ENCODE measurements around the gene F2RL2.

Gene F2RL2, protein sequence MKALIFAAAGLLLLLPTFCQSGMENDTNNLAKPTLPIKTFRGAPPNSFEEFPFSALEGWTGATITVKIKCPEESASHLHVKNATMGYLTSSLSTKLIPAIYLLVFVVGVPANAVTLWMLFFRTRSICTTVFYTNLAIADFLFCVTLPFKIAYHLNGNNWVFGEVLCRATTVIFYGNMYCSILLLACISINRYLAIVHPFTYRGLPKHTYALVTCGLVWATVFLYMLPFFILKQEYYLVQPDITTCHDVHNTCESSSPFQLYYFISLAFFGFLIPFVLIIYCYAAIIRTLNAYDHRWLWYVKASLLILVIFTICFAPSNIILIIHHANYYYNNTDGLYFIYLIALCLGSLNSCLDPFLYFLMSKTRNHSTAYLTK

DNA sequence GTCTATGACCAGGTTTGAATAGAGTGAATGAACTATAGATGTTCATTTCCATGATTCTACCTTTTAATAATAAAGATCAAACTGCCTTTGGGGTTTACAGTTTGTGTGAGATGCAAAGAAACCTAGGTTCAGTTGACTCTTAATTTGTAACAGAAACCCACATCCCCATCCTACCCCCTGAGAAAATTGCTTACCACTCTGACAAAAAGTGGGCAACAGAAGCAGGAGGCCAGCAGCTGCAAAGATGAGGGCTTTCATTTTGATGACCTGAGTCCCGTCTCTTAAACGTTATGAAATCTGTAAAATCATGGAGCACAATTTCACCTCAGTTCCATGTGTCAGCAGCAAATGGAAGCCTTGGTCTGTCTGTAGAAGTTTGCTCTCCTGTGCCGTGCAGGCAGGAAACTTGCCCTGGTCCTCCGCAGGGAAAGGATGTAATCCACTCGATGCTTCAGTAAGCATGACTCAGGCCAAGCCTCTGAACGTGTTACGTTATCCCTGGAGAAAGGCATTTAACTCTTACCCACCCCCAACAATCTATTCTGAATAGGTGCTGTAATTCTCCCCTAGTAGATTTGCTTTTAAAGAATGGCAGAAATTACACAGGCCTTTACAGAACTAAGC, at the start of gene F2RL2:
Gene F2RL2, minus strand, starts transcription at position 431 of the 624 bp plus-strand sequence. Its CDS starts 173 bp downstream, at position 258.
- DNase-seq: no peak

DNA sequence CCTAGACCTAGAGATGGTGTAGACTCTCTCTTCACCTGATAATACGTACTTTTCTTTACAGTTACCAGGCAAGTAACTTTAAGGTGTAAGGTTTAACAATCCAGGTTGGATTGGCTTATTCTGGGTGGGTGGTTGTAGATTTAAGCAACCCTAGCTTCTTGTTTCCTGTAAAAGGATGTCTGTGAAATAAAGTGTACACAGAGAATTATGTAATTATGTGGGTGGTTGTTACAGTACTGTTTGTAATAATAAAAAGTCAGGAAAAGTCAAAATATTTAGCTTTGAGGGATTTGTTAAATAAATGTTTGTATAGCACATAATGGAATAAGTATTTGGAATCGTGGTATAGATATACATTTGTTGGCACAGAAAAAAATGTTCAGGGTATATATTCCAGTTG, 49.0 kb upstream of the F2RL2 start:
- DNase-seq: no peak

DNA sequence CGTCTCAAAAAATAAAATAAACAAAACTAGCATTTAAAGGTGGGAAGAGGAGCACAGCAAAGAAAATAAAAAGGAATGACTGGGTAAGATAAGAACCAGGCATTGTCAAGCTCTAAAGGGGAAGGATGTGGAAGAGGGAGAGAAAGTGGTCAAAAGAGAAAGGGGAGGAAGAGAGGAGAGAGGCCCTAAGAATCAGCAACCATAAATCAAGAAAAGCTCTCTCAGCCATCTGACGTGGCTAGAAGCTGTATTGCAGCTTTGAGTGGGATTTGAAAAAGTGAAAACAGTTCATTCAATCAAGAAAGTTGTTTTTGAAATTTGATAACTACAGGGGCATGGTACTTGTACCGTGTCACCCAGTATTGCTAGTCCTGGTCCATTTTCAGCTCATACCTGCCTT, 47.3 kb upstream of the F2RL2 start:
- no peak for DNase-seq

DNA sequence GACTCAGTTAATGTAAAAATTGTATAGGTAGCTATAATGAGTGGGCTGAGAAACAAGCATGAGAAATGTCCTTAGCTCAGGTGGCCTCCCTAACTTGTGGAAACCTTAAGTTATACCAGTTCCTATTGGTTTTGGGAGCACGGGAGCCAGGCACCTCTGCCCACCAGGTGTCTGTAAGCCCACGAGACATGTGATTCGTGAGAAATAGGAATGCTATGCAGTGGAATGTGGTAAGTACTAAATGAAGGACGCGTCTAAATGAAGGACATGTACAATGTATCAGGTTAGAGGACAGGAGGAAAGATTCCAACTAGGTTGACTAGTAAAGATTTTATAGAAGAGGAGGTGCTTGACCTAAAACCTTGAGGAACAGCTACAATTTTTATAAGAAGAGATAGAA, 46.0 kb upstream of the F2RL2 start:
- no peak for DNase-seq

DNA sequence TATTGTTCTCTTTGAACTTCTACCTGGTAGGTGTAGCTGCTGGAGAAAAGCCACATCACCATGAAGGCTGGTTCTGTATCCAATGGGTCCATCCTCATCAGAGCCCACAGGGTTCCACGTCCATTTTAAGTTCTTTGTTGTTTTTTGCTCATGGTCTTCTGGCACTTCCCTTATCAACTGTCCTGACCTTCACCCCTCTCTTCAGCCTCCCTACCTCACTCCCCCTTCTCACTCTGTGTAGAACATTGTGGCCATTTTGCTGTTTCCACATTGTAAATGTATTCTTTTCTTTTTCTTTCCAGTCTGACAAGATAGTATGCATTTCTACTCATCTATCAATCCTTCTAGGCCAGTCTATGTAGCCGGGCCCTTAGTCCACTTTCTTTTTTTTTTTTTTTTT, 44.3 kb upstream of the F2RL2 start:
- no peak for DNase-seq

DNA sequence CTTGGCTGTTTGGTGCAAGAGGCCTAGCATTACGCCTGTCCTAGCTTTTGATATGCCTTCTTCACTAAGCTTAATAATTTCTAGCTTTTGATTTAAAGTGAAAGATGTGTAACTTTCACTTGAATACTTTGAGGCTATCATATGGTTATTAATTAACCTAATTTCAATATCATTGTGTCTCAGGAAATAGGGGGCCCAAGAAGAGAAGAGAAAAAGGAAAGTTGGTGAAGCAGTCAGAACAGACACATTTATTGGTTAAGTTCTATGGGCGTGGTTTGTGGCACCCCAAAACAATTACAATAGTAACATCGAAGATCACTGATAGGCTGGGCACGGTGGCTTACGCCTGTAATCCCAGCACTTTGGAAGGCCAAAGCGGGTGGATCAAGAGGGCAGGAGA, 40.9 kb upstream of the F2RL2 start:
- DNase-seq: no peak

DNA sequence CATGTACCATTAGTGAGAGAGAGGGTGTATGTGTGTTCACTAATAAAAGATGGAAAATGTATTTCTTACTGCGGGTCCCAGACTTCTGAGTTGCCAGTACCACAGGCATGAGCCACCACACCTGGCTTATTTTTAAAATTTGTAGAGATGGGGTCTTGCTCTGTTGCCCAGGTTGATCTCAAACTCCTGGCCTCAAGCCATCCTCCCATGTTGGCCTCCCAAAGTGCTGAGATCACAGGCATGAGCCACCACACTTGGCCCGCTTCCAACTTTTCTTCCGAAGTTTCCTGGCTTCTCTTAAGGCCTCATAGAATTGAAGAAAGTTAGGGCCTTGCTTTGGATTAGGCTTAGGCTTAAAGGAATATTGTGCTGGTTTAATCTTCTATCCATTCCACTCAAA, 40.4 kb upstream of the F2RL2 start:
- DNase-seq: no peak

DNA sequence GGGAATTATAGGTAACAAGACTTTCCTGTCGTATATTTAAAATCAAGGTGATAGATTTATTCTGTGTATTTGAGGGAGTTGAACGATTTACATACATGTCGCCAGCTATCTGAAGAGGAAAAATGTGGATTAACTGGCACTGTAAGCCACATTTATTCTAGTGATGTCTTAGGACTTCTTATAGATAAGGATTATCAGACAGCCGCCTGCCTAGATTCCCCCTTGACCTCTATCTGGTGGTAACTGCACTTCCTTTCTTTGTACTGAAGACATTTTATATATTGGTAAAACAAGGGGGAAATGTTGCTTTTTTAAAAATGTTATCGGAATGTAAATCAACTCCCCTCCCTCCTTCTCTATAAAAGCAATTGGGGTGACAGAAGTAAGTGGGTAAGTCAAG, 39.3 kb upstream of the F2RL2 start:
- DNase-seq: no peak

DNA sequence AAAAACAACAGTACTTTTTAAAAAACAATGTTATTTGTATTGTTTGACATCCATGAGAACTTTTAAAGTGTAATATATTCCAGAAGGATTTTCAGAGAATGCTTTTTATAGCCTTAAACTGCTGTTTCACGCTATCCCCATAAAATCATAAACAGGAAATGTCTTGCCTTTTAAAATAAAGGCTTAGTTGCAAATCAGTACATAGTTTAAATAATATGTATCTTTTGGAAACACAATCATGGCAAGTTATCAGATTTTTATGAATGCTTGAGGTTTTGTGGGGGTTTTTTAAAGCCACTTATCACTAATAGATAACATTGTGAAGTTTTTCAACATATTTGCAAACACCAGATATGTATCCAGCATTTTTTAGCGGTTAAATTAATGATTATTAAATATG, 37.2 kb upstream of the F2RL2 start:
- DNase-seq: no peak

DNA sequence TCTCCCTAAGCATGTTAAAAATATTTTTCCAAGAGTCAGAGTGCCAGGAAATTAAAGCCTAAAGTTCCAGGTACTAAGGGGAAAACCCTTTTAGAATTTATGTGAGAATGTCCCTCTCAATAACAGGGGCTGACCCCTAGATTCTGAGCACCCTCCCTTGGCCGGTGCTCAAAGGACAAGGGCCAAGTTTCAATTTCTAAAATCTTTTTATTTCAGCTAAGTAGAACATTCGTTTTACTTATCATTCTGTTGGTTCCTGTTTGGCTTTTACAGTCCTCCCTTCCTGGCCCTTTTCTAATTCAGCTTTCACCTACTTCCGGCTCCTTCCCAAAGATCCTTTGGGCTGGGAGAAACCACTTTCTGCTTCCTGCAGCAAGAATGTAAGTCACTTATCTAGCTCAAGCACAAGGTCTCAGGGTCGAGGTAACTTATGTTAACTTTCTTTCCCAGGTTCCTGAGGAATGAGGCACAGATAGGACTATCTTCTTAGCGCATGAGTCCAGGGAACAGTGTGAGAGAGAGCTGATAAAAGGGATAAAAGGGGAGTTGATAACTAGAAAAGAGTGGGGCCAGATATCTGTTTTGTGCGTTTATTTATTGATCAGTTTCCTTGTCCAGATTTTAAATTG, 34.6 kb upstream of the F2RL2 start:
- DNase-seq: no peak

DNA sequence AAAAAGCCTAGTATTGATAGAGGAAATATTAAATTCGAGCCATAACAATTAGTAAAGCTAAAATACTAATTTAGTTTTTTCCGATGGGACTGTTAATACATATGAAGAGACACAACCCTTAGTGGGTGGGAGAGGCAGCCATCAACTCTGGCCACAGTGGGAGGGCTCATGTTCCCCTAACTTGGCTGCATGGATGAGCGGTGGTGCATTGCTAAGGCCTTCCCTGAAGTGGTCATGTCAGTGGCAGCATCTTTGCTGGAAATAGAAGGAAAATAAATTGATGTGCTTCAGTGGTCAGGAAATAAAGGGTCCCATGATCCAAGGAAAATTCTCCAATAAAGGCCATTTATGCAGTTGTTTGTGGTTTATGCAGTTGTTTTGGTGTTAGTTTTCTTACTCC, 33.9 kb upstream of the F2RL2 start:
- no peak for DNase-seq

DNA sequence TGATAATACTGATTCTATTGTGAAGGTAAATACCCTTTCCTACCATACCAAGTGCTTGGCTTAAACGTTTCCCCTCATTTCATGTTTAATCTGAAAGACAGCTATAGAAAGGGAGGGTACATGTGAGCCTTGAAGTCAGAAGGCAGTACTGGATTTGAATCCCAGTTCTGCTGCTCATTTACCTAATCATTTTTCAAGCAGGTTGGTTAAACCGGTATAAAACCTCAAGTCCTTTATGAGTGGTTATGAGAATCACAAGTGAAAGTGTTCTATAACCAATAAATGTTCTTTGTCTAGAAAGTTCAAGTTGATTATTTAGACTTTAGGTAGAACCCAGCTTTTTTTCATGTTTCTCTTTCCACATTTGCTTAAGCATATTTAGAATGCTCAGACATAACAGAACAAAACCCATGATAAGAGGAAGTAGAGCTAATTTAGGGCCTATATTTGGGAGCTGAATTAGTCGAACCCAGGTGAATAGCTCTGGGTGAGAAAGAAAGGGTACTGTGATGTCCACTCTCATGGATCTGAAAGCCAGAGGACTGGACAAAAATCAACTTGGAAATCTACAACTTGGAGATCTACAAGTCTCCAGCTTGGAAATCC, 29.7 kb upstream of the F2RL2 start:
- no peak for DNase-seq

DNA sequence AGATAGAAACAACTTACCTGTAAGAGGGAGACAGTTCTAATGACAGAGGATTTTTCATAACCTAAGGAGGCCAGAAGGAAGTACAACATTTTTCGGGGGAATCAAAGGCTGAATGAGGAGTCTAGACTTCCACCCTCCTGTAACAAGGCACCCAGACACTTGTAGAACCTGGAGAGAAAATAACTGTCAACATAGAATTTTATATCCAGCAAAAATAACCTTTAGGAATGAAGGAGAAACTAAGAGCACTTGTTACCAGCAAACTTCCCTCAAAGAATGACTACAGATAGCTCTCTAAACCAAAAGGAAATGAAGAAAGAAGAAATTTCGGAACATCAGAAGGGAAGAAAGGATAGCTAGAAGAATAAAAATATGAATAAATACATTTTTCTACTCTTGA, 25.9 kb upstream of the F2RL2 start:
- DNase-seq: no peak

DNA sequence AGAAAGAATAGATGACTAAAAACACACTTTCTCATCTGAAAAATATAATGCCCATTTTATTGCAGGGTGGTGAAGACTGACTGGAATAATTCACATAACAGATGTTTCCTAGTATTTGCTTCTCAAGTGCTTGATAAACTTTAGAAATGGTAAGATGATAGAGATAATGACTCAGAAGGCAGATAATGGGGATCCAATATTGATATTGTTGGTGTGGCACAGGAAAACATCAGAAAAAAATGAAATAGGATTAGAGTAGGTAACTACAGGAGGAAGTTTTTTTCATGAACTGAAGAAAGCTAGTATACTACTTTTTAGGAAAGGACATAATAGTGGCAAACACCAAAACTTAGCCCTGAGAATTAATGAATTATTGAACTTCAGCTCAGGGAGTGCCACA, 20.2 kb upstream of the F2RL2 start:
- DNase-seq: no peak

DNA sequence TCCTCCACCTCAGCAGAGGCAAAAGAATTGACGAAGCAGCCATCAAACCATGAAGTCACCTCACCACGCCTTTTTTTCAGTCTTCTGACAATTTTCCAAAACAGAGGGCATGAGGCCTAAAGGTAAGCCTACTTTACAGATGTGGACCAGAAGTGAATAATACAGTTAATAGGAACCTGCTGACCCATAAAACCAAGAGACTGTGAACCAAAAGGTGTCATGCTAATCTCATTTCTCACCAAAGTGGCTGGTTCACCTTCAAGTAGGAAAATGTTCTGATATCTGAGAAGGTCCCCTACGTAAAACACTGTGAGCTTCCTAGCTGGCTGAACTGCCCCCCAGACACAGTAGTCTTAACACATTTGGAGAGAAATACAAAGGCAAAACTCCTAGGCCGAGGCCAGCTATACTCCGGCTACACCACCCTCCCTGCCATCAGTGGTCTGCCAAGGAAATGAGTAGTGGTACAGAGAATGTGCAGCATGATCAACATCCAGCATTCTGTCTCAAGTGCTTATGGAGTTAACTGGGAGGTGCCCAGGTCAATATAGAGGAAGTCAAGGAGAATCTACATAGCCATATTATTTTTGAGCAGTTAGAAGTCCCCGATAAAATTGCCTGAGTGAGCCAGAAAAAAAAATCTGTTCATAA, 19.3 kb upstream of the F2RL2 start:
- DNase-seq: no peak

DNA sequence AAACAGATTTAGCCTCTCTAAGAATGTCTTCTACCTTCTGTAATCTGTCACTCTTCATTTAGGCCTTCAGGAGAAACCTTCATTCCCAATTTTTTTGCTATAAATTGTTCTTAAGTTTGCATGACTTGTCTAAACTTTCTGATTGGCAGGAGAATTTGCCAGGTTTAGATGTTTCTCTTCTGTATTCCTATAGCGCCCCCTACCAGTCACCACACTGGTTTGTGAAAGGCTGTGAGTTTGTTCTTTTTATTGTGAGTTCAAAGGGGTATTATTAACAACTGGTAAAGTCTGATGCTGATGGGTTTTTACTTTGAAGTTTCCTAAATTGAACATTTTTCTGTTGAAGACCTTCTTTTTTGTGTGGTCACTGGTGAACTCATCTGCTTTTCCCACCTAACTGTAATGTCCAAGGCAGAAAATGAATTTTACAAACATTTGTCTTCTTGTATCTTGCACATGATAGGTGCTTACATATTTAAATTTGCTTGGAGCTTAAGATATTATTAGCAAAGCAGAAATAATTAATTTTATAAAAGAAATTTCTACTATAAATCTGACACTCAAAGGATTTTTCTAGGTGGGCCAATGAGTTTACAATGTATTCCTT, 18.4 kb upstream of the F2RL2 start:
- DNase-seq: no peak

DNA sequence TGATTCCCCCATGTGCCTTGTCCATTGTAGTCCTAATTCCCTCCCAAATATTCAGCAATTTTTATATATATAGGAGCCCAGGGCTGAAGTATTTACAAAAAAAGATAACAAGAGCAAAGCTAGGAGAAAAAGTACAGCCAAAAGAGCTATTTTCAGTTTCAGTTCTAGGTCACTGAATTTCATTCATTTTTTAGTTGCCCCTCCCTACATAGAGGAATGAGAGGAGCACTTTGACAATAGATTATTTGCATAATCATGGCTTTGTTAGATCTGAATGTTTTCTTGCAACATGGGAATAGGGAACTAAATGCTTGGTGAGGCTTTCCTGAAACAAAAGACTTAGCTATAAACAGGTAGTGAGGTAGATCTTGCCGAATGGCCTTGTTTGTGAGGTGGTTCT, 15.3 kb upstream of the F2RL2 start:
- DNase-seq: no peak

DNA sequence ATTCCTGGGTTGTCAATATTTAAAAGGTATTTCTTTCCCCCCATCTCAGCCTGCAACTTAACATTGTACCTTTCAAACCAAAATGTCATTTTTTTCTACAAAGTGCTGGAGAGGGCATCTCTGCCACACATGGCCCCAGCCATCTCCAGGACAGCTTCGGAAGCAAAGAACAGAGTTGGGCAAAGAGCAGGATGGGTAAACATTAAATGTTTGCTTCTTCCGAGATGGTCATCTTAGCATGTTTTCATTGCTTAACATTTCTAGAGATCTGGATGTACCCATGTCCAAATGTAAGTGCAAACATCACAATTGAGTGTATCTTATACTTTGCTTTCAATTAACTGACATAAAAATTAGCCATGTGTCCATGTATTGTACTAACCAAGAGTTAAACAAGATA, 14.3 kb upstream of the F2RL2 start:
- no peak for DNase-seq

DNA sequence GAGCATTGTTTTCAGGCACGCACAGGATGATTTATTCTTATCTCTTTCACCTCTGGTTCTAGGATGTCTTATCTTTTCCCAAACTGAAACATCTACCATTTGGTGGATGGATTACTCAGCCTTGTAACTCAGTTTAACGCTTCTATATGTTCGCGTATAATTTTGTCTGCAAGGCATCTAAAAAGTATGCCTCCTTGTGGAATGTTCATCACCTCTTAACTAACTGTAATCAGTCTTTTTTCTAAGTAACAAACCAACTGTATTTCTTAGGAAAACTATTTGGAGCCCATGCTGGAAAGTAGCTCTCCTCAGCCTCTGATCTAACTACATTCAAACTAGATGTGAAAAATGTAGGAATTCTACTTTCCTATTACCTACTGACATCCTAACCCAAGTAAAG, 11.5 kb upstream of the F2RL2 start:
- no peak for DNase-seq

DNA sequence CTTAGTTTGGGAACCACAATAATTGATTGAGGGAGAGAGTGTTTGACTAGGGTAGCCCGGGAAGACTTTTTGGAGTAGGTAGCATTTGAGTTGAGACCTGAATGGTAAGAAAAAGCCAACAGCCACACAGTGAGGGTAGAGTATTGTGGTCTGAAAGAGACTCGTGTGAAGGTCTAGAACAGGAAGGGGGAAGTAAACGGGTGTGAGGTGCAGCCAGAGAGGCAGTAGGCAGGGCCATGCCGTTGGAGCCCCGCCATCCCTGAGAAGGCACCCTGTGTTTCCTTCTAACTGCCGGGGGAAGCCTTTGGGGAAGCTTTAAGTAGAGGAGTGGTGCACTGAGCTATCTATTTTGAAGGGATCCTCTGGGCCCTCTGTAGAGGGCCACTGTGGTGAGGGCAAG, 3.5 kb upstream of the F2RL2 start:
- DNase-seq: no peak

DNA sequence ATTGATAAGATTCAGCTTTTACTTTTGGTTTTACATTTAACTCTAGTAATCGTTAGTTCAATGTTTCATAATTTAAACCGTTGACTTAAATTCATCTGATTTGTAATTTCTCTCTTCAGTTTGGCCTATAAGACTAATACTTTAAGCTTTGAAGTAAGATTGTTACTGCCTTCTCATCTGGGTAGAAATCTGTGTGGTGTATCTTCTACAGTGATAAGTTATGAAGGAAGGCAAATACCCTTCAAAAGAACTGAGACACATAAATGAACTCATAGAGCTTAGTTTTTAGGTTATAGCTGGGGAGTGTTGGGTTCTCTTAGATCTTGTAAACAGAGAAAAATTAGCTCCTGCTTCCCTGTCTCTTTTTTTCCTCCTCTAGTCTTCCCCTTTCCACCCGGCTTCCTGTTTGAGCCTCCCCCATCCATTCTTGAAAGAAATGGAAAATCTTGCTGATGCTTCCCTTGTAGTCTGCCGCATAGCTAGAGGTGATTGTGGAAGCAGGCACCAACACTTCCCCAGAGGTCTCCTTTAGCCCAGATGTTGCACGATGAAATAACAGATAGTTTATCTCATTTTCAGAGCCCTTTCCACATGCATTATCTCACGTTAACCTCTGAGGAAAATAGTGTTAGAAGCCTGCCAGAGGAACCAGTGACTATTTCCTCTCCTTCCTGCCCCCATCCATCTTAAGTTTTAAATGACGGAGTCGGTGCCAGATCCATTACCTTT, 2.0 kb upstream of the F2RL2 start:
- no peak for DNase-seq

DNA sequence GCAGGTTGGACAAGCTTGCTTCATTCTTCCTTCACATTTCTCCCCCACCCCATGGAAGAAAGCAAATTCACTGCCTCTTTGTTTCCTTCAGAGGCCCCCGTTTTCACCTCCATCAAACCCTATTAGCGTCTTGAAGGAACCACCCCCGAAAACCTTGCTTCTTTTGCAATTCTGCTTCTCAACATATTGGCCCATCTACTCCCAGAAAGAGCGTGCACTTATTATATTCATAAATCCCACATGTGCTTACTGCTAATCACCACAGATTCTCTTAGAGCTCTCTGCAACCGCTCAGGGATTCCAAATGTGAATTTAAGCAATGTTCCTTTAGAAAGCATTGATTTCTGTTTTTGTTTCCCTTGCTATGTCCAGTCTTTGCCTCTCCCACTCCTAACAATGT, 1.1 kb downstream of the F2RL2 start:
- DNase-seq: no peak
